Right cardiac atrium (tissue), 5 donors: ENCODE measurements around the gene HOMER3. TPM values are rescaled to one million over a fixed set of nuclear protein-coding genes. Genes with fewer than 3 reads are reported as not detected.

Experiments used
- ATAC-seq, 2 donors: fragments of 200-7000 bp; cut with Tn5 transposase; one replicate each; pipeline versions ENCODE4 v1.8.0 to v1.9.1; 2020; ENCODE audit warnings: moderate library complexity in 2 of 2, mild to moderate bottlenecking in 1 of 2
- DNase-seq, 3 donors: peaks; one replicate each; pipeline ENCODE4 v3.0.0-alpha.2; 2020
- H3K27ac ChIP-seq: one replicate; pipeline ENCODE4 v1.5.1; 2013; ENCODE audit warnings: mild to moderate bottlenecking, low read length, control low read depth, moderate library complexity
- H3K27me3 ChIP-seq: one replicate; pipeline ENCODE4 v1.6.1; 2013; ENCODE audit not compliant: control insufficient read depth, insufficient read depth
- H3K4me1 ChIP-seq: one replicate; pipeline ENCODE4 v1.6.1; 2013; ENCODE audit warnings: low read length; ENCODE audit not compliant: control insufficient read depth, insufficient read depth
- H3K4me3 ChIP-seq: one replicate; pipeline ENCODE4 v1.5.1; 2013; ENCODE audit warnings: low read length, control low read depth
- H3K9me3 ChIP-seq: one replicate; pipeline ENCODE4 v1.6.1; 2013; ENCODE audit warnings: low read length; ENCODE audit not compliant: control insufficient read depth
- WGBS: extraction: QIAGEN DNeasy Blood & Tissue Kit; methylation state at CpG from one replicate; pipeline ENCODE4 v1.1.7; 2013; 5-methylcytosine and 5-hydroxymethylcytosine counted together
- intact Hi-C, 4 donors: fragments of 100-400 bp; cut with DNase I; formaldehyde crosslinking; loops; one replicate each; pipeline versions ENCODE4 v1.11.0 to v1.14.0; 2022 to 2023
- long read RNA-seq, 4 donors: library from polyadenylated mRNA; unstranded; transcript quantifications; one replicate each; pipeline ENCODE4 v2.0.0, GENCODE V29; 2020 to 2021
- polyA plus RNA-seq: library from polyadenylated mRNA; stranded (reverse); fragments of 200-250 nt; gene quantifications from one replicate; pipeline ENCODE4 v1.2.3, GENCODE V29; 2013
- total RNA-seq, 4 donors: library from RNA; stranded (reverse); fragmentation: NEBNext Ultra II Directional; extraction: Animal tissue kit (Norgen Biotek cat#: 25700); gene quantifications; one replicate each; pipeline ENCODE4 v1.2.1, GENCODE V29; 2021
- donor health status: healthy with polysubstance abuse.
- donor health status: DM: no; HTN: yes; CAD: no.
- donor health status: DM: no; HTN: no; CAD: no.
- donor health status: DM: no; HTN: yes; CAD: no; lungs with severe emphysema.
- donor health status: DM: yes; HTN: yes; CAD: no.

Gene HOMER3
- total RNA-seq: 10 to 100 TPM; 10.2 to 14.9 (median 12.4) TPM
- polyA plus RNA-seq: 26.5 TPM
- long read RNA-seq, donor 1, transcript HOMER3-202 (10 exons, 1,557 nt): major isoform, 21 of 30 reads
- long read RNA-seq, donor 1, partial matches to known transcripts: 3 of 30 reads
- long read RNA-seq, donor 1, other reads (novel, unspliced or antisense): 6 of 30 reads
- long read RNA-seq, donor 2, transcript HOMER3-202 (10 exons, 1,557 nt): major isoform, 16 of 30 reads
- long read RNA-seq, donor 2, partial matches to known transcripts: 2 of 30 reads
- long read RNA-seq, donor 2, other reads (novel, unspliced or antisense): 12 of 30 reads
- long read RNA-seq, donor 3, transcript HOMER3-202 (10 exons, 1,557 nt): major isoform, 5 of 24 reads
- long read RNA-seq, donor 3, partial matches to known transcripts: 0 of 24 reads
- long read RNA-seq, donor 3, other reads (novel, unspliced or antisense): 18 of 24 reads
- long read RNA-seq, donor 4, transcript HOMER3-202 (10 exons, 1,557 nt): major isoform, 24 of 34 reads
- long read RNA-seq, donor 4, partial matches to known transcripts: 2 of 34 reads
- long read RNA-seq, donor 4, other reads (novel, unspliced or antisense): 6 of 34 reads

DNA sequence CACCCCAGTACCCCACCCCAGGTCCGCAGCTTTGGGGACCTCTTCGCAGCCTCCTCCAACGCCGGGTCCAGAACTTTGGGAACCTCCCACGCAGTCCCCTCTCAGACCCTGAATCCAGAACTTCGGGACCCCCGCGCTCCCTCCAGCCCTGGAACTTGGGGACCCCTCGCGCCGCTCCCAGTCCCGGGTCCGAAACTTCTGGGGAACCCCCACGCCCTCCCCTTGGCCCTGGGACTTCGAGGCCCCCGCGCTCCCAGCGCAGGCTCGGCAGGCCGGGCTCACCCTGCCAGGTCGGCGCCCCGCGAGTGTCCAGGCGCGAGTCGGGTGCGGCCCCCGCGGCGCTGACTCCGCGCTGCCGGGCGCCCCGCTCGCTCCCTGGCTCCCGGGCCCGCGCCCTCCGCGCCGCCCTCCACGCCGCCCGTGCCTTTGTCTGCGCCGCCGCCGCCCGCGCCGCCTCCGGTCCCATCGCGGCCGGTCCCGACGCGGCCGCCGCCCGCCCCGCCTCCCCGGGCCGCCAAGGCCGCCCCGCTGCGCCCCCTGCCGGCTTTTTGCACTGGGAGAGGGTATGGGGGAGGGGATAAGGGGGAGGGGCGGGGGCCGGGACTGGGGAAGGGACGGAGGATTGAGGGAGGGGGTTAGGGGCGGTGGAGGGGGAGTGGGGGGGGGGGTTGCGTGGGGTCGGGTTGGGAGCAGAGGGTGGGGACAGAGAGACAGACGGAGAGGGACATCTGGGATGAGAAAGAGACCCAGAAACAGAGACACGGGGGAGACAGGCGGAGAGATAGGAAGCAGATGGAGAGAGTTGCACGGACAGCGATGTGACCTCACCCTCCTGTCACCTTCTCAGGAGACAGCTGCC lies at the start of gene HOMER3:
HOMER3 (minus strand) TSS at position 449 of the 859 bp plus-strand sequence. CDS start 2,235 bp downstream, outside the sequence.
- H3K4me3 ChIP-seq: peak within 1 kb of the TSS; percentile 80
- H3K9me3 ChIP-seq: no peaks in the 10 kb centered on the region
- no peak within 1 kb of the TSS for H3K27ac ChIP-seq
- DNase-seq (peak; percentile 84 to 95 (median 95)), ATAC-seq (peak; percentile 82 to 87)
- no peaks in the 10 kb centered on the region for H3K4me1 ChIP-seq
- no peaks in the 10 kb centered on the region for H3K27me3 ChIP-seq
- WGBS: 1% methylated on average over 78 of the region's 81 CpGs
- intact Hi-C loops: no loop called here

GRCh38 chr19:18990128-18990708 lies 49.2 kb upstream of the HOMER3 start:
- no peaks in the 10 kb centered on the region for H3K4me1 ChIP-seq
- 84% methylated on average over 5 of the region's 5 CpGs for WGBS
- intact Hi-C loops: no loop called here

DNA sequence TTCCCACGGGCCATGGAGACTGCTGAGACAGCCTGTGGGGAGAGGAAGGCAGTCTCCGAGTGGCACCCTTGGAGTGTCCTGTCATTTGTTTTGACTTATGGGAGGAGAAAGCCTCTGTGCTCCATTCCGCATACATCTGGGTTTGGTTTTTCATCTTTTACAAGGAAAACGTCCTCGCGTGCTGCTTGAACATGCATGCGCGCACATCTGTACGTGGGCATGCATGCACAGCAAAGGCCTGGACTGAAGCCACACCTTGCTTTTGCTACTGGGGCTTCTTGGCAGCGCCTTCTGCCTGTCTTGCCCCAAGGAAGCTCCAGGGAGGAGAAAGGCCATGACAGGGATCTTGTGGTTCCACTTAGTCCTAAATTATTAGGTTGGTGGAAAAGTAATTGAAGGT lies 48.3 kb upstream of the HOMER3 start:
- H3K27me3 ChIP-seq: no peaks in the 10 kb centered on the region
- ATAC-seq (no peak), DNase-seq (no peak)
- 84% methylated on average over 10 of the region's 10 CpGs for WGBS
- H3K4me3 ChIP-seq: no peak overlapping the region
- intact Hi-C loops: no loop called here
- H3K4me1 ChIP-seq: no peaks in the 10 kb centered on the region
- no peaks in the 10 kb centered on the region for H3K9me3 ChIP-seq
- H3K27ac ChIP-seq: no peak overlapping the region

More at GRCh38 chr19:18990128-18990708, 49.2 kb upstream of the HOMER3 start:
- Histone ChIP-seq H3K9me3 (no peaks in the 10 kb centered on the region), H3K27ac (no peak overlapping the region), H3K4me3 (no peak overlapping the region), H3K27me3 (no peaks in the 10 kb centered on the region)
- no peak for DNase-seq
- no peak for ATAC-seq

DNA sequence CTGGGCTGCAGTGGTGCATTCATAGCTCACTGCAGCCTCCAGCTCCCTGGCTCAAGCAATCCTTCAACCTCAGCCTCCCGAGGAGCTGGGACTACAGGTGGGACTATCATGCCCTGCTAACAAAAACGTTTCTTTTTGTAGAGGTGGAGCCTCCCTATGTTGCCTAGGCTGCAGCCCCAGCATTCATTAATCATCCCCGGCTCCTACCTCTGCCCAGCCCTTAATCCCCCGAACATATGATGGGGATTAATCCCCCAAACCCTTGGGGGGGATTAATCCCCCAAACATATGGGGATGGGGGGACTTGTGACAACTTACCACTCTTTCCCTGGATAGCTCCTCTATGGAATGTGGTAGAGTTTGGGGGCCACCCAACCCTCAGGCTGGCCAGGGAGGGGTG lies 46.4 kb upstream of the HOMER3 start:
- ATAC-seq (no peak), DNase-seq (no peak)
- Histone ChIP-seq H3K4me3 (no peak overlapping the region), H3K9me3 (no peaks in the 10 kb centered on the region), H3K27me3 (no peaks in the 10 kb centered on the region), H3K27ac (no peak overlapping the region), H3K4me1 (no peaks in the 10 kb centered on the region)
- WGBS: 63% methylated on average over 4 of the region's 4 CpGs
- intact Hi-C loops: no loop called here

DNA sequence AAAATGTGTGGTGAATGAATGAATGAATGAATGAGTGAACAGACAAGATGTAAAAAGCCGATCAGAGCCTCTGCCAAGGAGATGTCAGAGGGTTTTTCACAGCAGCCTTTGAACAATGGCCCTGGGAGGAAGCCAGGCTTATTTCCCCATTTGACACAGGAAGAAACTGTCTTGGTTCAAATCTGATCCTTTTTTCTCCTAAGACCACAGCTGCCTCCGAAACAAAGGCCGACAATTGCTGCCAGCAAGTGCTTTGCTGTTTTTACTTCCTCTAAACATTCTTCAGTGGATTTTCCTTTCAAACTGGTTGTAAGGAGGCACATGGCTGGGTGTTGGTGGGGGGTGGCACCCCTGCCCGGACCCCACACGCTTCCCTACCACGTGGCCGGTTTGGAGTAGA lies 44.2 kb upstream of the HOMER3 start:
- intact Hi-C loops: no loop called here
- Histone ChIP-seq H3K27me3 (no peaks in the 10 kb centered on the region), H3K27ac (no peak overlapping the region), H3K4me1 (no peaks in the 10 kb centered on the region), H3K4me3 (no peak overlapping the region), H3K9me3 (no peaks in the 10 kb centered on the region)
- peak in 1 of 2 donors; percentile 46 for ATAC-seq
- 36% methylated on average over 7 of the region's 7 CpGs for WGBS
- no peak for DNase-seq

GRCh38 chr19:18984251-18984650 lies 43.2 kb upstream of the HOMER3 start:
- intact Hi-C loops: no loop called here
- Histone ChIP-seq H3K4me1 (no peaks in the 10 kb centered on the region), H3K27ac (no peak overlapping the region), H3K4me3 (no peak overlapping the region), H3K27me3 (no peaks in the 10 kb centered on the region), H3K9me3 (no peaks in the 10 kb centered on the region)
- DNase-seq (no peak), ATAC-seq (no peak)
- WGBS: 68% methylated on average over 3 of the region's 3 CpGs

DNA sequence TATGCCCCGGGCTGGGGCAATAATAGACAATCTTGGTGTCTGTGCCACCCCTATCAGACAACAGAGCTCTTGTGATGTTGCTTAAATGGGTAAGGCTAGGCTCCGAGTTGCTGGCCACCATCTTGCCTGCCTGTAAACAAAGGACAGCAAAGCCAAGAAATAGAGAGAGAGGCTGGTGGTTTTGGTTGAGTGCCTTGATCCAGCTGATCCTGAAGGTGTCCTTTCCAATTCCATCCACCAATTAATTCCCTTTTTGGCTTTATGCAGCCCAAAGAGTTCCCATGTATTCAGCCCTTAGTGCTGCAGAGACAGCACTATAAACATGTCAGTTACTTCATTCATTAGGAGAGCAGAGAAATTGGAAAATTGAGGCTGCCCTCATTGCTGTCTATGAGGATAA lies 41.7 kb upstream of the HOMER3 start:
- no peak for ATAC-seq
- Histone ChIP-seq H3K9me3 (no peaks in the 10 kb centered on the region), H3K4me3 (no peak overlapping the region), H3K4me1 (no peaks in the 10 kb centered on the region), H3K27ac (no peak overlapping the region), H3K27me3 (no peaks in the 10 kb centered on the region)
- DNase-seq: no peak
- 74% methylated on average over 2 of the region's 2 CpGs for WGBS
- intact Hi-C loops: no loop called here

DNA sequence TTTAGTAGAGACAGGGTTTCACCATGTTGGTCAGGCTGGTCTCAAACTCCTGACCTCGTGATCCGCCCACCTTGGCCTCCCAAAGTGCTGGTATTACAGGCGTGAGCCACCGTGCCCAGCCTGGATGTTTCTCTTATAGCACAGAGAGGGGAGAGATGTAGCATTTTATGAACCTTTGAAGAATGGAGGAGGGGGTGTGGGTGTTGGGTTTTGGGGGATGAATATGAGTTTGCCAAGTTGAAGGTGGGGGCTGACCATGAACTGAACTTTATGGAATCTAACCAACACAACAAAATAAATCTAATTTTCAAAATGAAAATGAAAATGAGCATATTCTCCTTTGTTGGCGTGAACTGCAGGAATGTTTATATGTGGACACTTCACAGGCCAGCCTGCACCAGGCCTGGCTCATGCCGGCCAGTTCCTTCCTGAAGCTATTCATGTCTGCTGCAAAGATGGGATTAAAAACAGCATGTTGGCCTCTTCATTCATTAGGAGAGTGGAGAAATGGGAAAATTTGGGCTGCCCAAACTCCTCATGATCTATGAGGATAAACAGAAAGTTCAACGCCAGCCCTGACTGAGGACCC lies 39.5 kb upstream of the HOMER3 start:
- ATAC-seq: no peak
- no peak overlapping the region for H3K27ac ChIP-seq
- no peak overlapping the region for H3K4me3 ChIP-seq
- H3K9me3 ChIP-seq: no peaks in the 10 kb centered on the region
- no peaks in the 10 kb centered on the region for H3K4me1 ChIP-seq
- H3K27me3 ChIP-seq: no peaks in the 10 kb centered on the region
- DNase-seq: no peak
- intact Hi-C loops: no loop called here
- WGBS: 80% methylated on average over 7 of the region's 7 CpGs

DNA sequence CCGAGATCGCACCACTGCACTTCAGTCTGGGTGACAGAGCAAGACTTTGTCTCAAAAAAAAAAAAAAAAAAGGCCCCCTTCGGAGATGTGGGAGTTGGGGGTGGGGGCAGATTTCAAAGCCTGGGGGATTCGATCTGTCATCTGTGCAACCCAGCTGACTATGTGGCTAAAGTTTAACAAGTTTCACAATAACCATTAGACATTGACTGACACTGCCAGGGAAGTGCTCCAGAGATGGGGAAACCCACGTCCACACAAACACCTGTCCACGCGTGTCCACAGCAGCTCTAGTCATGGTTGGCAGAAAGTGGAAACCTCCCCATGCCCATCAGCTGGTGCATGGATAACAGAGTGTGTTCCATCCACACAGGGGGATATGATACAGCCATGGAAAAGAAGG lies 37.6 kb upstream of the HOMER3 start:
- H3K27ac ChIP-seq: no peak overlapping the region
- intact Hi-C loops: no loop called here
- no peak overlapping the region for H3K4me3 ChIP-seq
- no peak for DNase-seq
- ATAC-seq: no peak
- H3K4me1 ChIP-seq: no peaks in the 10 kb centered on the region
- no peaks in the 10 kb centered on the region for H3K9me3 ChIP-seq
- WGBS: 74% methylated on average over 7 of the region's 7 CpGs
- H3K27me3 ChIP-seq: no peaks in the 10 kb centered on the region

- WGBS: 83% methylated on average over 10 of the region's 10 CpGs
- no peaks in the 10 kb centered on the region for H3K27me3 ChIP-seq
- H3K27ac ChIP-seq: no peak overlapping the region
- ATAC-seq (no peak), DNase-seq (no peak)
- no peaks in the 10 kb centered on the region for H3K9me3 ChIP-seq
- intact Hi-C loops: no loop called here
- no peaks in the 10 kb centered on the region for H3K4me1 ChIP-seq
- no peak overlapping the region for H3K4me3 ChIP-seq
Measured at GRCh38 chr19:18975869-18976268, 34.9 kb upstream of the HOMER3 start.
